ENCODE results near the gene PFKM. TPM values are rescaled to one million over a fixed set of nuclear protein-coding genes. Genes with fewer than 3 reads are reported as not detected.
"Not testable (repeated sequence)": the region's sequence is repeated elsewhere in the genome, so short reads cannot be mapped to it uniquely, and the experiment has no call there.

Gene PFKM
- total RNA-seq, 4 donors from 2014 or later = 15.1 to 28.1 (median 26.0) TPM

- WGBS, 2 donors = 85 to 92% methylated on average over 4 of the region's 4 CpGs
- no peak for DNase-seq (ENCODE audit: low spot score in 2 of 2)
- TF ChIP-seq CTCF (IDR thresholded peaks at IDR 0.05) (no peak), POLR2A (IDR thresholded peaks at IDR 0.05) (no peak)
- intact Hi-C loops (cut with DNase I; ENCODE audit: low total_unique reads) = no loop called here
- no peak overlapping the region for H3K4me3 ChIP-seq (ENCODE audit: low read depth, poor library complexity, severe bottlenecking)
Measured at GRCh38 chr12:48123169-48123568, 4.0 kb downstream of the PFKM start.

DNA sequence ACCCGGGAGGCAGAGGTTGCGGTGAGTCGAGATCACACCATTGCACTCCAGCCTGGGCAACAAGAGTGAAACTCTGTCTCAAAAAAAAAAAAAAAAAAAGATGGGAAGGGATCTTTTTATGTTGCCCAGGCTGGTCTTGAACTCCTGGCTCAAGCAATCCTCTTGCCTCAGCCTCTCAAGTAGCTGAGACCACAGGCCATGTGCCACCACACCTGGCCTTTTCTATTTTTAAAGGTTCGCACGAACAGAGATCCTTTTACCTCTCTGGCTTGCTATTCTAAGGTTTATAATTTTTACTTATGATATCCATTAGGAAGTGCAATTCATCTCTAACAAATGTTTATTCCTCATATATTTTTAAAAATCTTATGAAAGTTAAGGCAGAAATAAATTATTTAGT, 6.4 kb downstream of the PFKM start:
- intact Hi-C loops (cut with DNase I; ENCODE audit: low total_unique reads); DNase-seq (ENCODE audit: low spot score in 2 of 2); H3K4me3 ChIP-seq (ENCODE audit: low read depth, poor library complexity, severe bottlenecking): not testable (repeated sequence)
- WGBS, 2 donors = 96 to 98% methylated on average over 5 of the region's 5 CpGs

DNA sequence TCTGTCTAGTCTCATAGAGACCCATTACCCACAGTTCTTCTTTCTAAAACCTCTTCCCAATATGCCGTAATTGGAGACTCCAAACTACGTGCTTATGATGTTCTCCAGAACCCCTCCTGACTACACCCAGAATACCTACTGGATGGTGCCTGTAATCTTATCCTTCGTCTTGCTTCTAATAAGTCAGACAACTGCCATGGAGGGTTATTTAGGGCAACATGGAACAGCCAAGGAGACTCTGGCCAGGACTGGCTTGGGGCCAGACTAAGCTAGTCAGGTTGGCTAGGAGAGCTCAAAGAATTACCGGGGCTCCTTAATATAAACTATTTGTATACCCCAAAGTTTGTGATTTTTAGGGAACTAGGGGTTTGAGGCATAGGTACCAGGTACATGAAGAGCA, 6.8 kb downstream of the PFKM start:
- intact Hi-C loops (cut with DNase I; ENCODE audit: low total_unique reads) = no loop called here
- WGBS, 2 donors = 84% methylated on average over 4 of the region's 4 CpGs
- TF ChIP-seq CTCF (IDR thresholded peaks at IDR 0.05) = no peak

DNA sequence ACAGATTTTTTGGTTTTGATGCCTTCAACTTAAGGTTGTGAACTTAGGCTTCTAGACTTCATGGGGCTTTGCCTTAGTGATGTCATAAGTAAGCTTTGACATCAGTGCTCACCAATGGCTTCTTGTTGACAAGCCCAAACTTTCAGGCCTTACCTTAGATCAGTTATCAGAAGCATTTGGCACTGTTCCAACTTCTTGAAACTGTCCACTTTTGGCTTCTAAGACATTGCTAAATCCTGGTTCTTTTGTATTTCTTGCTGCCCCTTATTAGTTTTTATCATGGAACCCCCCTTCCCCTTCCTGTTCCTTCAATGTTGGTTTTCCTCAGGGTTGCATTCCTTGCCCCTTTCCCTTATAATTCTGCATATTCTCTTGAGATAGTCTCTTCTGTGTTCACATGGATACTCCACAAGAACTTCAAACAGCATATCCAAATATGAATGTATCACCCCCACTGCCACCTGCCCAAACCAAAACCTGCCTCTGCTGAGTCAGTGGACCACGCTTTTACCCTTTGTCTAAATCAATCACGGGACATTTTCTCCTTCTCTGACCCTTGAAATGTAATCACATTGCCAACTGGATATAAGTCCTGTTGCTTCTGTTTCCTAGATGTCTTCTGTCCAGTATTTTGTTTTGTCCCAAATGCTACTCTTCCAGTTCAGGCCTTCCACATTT, 7.9 kb downstream of the PFKM start:
- no peak for DNase-seq (ENCODE audit: low spot score in 2 of 2)
- no peak overlapping the region for H3K4me3 ChIP-seq (ENCODE audit: low read depth, poor library complexity, severe bottlenecking)
- 97 to 100% methylated on average over 2 of the region's 2 CpGs for WGBS, 2 donors
- TF ChIP-seq POLR2A (IDR thresholded peaks at IDR 0.05) (no peak), CTCF (IDR thresholded peaks at IDR 0.05) (no peak)
- intact Hi-C loops (cut with DNase I; ENCODE audit: low total_unique reads) = no loop called here

More for the DNA sequence above, 6.8 kb downstream of the PFKM start:
- DNase-seq (ENCODE audit: low spot score in 2 of 2) = no peak
- H3K4me3 ChIP-seq (ENCODE audit: low read depth, poor library complexity, severe bottlenecking) = no peak overlapping the region

DNA sequence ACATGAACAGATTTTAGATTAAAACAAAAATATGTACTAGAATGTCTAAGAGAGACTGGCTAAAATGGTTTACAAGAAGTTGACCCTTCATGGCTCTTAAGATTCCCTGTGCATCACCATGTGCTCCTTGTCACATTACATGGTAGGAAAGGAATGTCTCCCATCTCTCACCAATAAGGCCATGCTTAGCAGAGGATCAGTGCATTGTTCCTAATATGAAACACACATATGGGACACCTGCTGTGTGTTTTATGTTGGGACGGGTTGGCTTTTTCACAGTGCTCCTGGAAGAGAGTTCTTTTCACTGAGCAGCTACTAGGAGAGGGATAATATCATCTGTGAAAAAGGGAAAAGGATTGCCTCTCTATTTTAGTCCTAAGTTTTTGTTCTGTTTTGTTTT, 9.6 kb downstream of the PFKM start:
- no peak overlapping the region for H3K4me3 ChIP-seq (ENCODE audit: low read depth, poor library complexity, severe bottlenecking)
- TF ChIP-seq CTCF (IDR thresholded peaks at IDR 0.05) (no peak), POLR2A (IDR thresholded peaks at IDR 0.05) (no peak)
- intact Hi-C loops (cut with DNase I; ENCODE audit: low total_unique reads) = no loop called here
- 95 to 97% methylated on average over 1 of the region's 1 CpG for WGBS, 2 donors
- DNase-seq (ENCODE audit: low spot score in 2 of 2) = no peak

GRCh38 chr12:48129376-48129775, 10.2 kb downstream of the PFKM start:
- 87 to 88% methylated on average over 1 of the region's 1 CpG for WGBS, 2 donors
- DNase-seq (ENCODE audit: low spot score in 2 of 2) = no peak
- TF ChIP-seq POLR2A (IDR thresholded peaks at IDR 0.05) = no peak
- TF ChIP-seq CTCF (IDR thresholded peaks at IDR 0.05) = no peak
- intact Hi-C loops (cut with DNase I; ENCODE audit: low total_unique reads) = no loop called here
- no peak overlapping the region for H3K4me3 ChIP-seq (ENCODE audit: low read depth, poor library complexity, severe bottlenecking)
